Central memory CD8-positive, alpha-beta T cell (primary cell): ENCODE data around the gene KCNK10.

Source experiments
- ATAC-seq: fragments of 150-1000 bp; cut with Tn5 transposase; replicated peaks from 2 replicates; pipeline ENCODE4 v1.10.0; 2022; ENCODE audit warnings: mild to moderate bottlenecking, moderate FRiP score, moderate number of reproducible peaks; ENCODE audit not compliant: poor library complexity, severe bottlenecking; ENCODE audit errors: extremely low read depth
- DNase-seq, 2 donors: peaks; one replicate each; pipeline ENCODE4 v3.0.0; 2021; ENCODE audit warnings: low spot score in 2 of 2
- H3K27ac Mint-ChIP-seq: one replicate; pipeline ENCODE4 v1.8.0; 2022; ENCODE audit warnings: low read depth, mild to moderate bottlenecking, moderate library complexity, mixed read lengths
- H3K27me3 Mint-ChIP-seq: one replicate; pipeline ENCODE4 v1.8.0; 2022; ENCODE audit warnings: mixed read lengths
- H3K36me3 Mint-ChIP-seq: one replicate; pipeline ENCODE4 v1.8.0; 2022; ENCODE audit warnings: mild to moderate bottlenecking, moderate library complexity, mixed read lengths; ENCODE audit not compliant: insufficient read depth
- H3K4me1 Mint-ChIP-seq: one replicate; pipeline ENCODE4 v1.8.0; 2022; ENCODE audit warnings: mixed read lengths
- H3K4me3 Mint-ChIP-seq: one replicate; pipeline ENCODE4 v1.8.0; 2022; ENCODE audit warnings: mild to moderate bottlenecking, moderate library complexity, mixed read lengths
- H3K9me3 Mint-ChIP-seq: one replicate; pipeline ENCODE4 v1.8.0; 2022; ENCODE audit warnings: mixed read lengths

KCNK10 gene

GRCh38 chr14:88142997-88143396 lies 180.1 kb downstream of the KCNK10 start:
- DNase-seq: no peak
- Mint-ChIP-seq H3K27me3 (no peaks in the 10 kb centered on the region), H3K9me3 (no peaks in the 10 kb centered on the region), H3K4me3 (no peak overlapping the region), H3K36me3 (no peaks in the 10 kb centered on the region), H3K4me1 (no peaks in the 10 kb centered on the region), H3K27ac (no peak overlapping the region)
- ATAC-seq: no peak

GRCh38 chr14:88140874-88141273 lies 182.2 kb downstream of the KCNK10 start:
- H3K36me3 Mint-ChIP-seq: no peaks in the 10 kb centered on the region
- H3K27me3 Mint-ChIP-seq: no peaks in the 10 kb centered on the region
- H3K4me1 Mint-ChIP-seq: no peaks in the 10 kb centered on the region
- DNase-seq: no peak
- ATAC-seq: no peak
- H3K9me3 Mint-ChIP-seq: no peaks in the 10 kb centered on the region
- H3K4me3 Mint-ChIP-seq: no peak overlapping the region
- H3K27ac Mint-ChIP-seq: no peak overlapping the region

DNA sequence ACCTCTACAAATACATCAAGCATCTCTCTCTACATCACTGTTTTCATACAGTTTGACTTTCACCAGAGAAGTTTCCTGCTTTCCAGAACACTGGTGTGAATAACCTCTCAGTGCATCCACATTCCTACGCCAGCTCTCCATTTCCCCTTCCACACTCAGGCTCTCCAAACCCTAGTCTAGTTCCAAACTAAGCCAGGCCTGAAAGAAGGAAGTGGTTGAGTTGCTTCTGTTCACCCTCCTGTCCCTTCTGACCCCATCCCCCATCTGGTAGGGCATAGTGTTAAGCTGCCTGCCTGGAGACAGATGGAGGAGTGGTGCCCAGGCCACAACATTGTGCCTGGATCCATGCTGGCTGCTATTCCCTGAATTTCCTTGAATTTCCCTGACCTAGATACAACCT lies 185.7 kb downstream of the KCNK10 start:
- Mint-ChIP-seq H3K36me3 (peaks cover 2% of the 10 kb centered on the region), H3K27ac (no peak overlapping the region), H3K4me1 (no peaks in the 10 kb centered on the region), H3K27me3 (peaks cover 20% of the 10 kb centered on the region), H3K9me3 (no peaks in the 10 kb centered on the region), H3K4me3 (no peak overlapping the region)
- no peak for ATAC-seq
- no peak for DNase-seq
